HG02840 (cell line): ENCODE data around the gene PDCD11.
"Not testable (repeated sequence)": the region's sequence is repeated elsewhere in the genome, so short reads cannot be mapped to it uniquely, and the experiment has no call there.

ENCODE experiments used
- ATAC-seq: cut with Tn5 transposase; IDR thresholded peaks from one replicate; pipeline ENCODE4 v1.9.1; 2021; ENCODE audit warnings: mild to moderate bottlenecking, moderate library complexity, moderate number of reproducible peaks; ENCODE audit not compliant: unreplicated experiment, low FRiP score

PDCD11 gene, protein sequence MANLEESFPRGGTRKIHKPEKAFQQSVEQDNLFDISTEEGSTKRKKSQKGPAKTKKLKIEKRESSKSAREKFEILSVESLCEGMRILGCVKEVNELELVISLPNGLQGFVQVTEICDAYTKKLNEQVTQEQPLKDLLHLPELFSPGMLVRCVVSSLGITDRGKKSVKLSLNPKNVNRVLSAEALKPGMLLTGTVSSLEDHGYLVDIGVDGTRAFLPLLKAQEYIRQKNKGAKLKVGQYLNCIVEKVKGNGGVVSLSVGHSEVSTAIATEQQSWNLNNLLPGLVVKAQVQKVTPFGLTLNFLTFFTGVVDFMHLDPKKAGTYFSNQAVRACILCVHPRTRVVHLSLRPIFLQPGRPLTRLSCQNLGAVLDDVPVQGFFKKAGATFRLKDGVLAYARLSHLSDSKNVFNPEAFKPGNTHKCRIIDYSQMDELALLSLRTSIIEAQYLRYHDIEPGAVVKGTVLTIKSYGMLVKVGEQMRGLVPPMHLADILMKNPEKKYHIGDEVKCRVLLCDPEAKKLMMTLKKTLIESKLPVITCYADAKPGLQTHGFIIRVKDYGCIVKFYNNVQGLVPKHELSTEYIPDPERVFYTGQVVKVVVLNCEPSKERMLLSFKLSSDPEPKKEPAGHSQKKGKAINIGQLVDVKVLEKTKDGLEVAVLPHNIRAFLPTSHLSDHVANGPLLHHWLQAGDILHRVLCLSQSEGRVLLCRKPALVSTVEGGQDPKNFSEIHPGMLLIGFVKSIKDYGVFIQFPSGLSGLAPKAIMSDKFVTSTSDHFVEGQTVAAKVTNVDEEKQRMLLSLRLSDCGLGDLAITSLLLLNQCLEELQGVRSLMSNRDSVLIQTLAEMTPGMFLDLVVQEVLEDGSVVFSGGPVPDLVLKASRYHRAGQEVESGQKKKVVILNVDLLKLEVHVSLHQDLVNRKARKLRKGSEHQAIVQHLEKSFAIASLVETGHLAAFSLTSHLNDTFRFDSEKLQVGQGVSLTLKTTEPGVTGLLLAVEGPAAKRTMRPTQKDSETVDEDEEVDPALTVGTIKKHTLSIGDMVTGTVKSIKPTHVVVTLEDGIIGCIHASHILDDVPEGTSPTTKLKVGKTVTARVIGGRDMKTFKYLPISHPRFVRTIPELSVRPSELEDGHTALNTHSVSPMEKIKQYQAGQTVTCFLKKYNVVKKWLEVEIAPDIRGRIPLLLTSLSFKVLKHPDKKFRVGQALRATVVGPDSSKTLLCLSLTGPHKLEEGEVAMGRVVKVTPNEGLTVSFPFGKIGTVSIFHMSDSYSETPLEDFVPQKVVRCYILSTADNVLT (N-terminal part only)

DNA sequence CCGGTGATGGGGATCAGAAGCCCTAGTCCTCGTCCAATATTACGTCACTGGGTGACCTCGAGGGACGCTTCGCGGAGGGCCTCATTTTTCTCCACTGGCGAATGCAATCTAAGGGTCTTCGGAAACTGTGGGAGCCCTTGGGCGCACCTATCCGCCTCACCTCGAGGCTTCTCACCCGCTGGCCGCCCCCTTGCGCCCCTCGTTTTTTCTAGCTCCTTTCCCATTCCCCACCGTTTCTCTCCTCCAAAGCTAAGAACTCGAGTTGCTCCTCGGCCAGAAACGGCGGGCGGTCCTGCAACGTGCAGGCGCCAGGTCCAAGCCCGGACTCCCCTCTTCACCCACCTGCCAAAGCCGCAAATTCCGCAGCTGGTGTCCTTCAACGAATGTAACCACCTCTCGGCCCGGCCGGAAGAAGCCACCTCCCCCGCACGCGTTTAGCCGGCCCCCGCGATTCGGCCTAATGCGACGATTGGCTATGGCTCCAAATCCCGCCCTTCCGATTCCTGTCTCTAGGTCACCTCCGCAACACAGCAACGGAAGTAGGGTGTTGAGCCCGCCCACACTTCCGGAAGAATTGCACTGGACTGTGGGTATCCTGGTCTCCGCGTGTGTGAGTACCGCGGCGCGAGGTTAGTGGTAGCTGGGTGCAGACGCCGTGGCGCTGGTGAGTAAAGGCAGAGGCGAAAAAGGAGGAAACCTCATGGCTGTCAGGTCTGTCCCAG is at the start of gene PDCD11, which contains the start of gene ATP5MK:
PDCD11 (plus strand) TSS at position 560 of the 722 bp plus-strand sequence. CDS start 1,801 bp downstream, outside the sequence.
ATP5MK (minus strand) TSS at position 409 of the 722 bp plus-strand sequence. CDS start 4,018 bp downstream, outside the sequence.
- ATAC-seq: peak; percentile 98

GRCh38 chr10:103350175-103350516 is 46.3 kb upstream of the PDCD11 start:
- no peak for ATAC-seq

GRCh38 chr10:103350517-103351260 is 45.7 kb upstream of the PDCD11 start, which contains the start of gene PCGF6:
PCGF6 (minus strand) TSS chr10:103351140; CDS start chr10:103351066, 74 bp downstream.
- ATAC-seq: peak; percentile 84

DNA sequence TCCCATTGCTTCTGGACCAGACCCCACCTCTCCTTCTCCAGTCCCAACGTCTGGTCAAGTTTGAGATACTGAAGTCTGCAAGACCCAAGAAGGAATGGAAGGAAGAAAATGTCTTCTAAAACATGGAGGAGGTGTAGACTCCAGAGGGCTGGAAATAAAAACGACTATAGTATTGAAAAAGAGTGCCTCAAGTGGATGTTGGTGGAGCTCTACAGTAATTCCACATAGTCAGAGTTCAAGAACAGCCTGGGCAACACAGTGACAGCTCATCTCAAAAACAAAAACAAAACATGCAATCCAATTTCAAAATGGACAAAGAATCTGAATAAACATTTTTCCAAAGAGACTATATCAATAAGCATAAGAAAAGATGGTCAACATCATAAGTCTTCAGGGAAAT is 43.1 kb upstream of the PDCD11 start:
- ATAC-seq: no peak

DNA sequence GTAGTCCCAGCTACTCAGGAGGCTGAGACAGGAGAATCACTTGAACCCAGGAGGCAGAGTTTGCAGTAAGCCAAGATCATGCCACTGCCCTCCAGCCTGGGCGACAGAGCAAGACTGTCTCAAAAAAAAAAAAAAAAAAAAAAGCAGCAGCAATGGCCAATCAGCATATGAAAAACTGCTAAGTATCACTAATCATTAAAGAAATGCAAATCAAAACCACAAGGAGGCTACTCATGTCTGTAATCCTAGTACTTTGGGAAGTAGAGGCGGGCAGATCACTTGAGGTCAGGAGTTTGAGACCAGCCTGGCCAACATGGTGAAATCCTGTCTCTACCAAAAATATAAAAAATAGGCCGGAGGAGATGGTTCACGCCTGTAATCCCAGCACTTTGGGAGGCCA is 41.9 kb upstream of the PDCD11 start:
- ATAC-seq: not testable (repeated sequence)

GRCh38 chr10:103355906-103356599 is 40.4 kb upstream of the PDCD11 start:
- ATAC-seq: no peak

DNA sequence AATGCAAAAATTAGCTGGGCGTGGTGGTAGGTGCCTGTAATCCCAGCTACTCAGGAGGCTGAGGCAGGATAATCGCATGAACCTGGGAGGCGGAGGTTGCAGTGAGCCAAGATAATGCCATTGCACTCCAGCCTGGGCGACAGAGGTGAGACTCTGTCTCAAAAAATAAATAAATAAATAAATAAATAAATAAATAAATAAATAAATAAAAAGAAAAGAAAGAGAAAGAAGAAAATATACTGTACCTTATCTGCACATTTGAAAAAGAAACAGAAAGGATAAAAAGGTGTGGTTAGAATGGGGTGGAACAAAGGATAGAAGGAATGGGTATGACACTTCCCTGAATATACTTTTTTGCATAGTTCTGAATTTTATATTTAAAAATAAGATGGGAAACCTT is 36.9 kb upstream of the PDCD11 start:
- not testable (repeated sequence) for ATAC-seq

DNA sequence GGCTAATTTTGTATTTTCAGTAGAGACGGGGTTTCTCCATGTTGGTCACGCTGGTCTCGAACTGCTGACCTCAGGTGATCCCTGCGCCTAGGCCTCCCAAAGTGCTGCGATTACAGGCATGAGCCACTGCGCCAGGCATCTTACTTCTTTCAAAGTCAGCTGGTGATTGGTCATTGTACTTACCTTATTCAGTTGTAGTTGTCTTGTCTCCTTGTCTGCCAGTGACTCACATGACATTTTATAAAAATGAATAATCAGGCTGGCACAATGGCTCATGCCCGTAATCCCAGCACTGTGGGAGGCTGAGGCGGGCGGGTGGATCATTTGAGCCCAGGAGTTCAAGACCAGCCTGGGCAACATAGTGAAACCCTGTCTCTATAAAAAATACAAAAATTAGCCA is 35.6 kb upstream of the PDCD11 start:
- ATAC-seq: not testable (repeated sequence)

DNA sequence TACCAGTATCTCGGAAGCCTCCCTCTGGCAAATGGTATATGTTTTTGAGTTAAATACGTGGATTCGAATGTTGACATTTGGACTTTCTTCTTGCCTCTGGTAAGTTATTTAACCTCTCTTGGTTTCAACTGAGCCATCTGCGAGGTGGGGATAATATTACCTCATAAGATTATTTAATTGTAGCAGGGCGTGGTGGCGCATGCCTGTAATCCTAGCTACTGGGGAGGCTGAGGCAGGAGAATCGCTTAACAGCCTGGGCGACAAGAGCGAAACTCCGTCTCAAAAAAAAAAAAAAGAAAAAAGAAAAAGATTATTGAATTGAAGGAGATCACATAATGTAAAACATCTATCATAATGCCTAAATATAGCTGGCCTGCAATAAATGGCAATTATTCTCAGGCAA is 29.0 kb upstream of the PDCD11 start:
- no peak for ATAC-seq

GRCh38 chr10:103367782-103368518 is 28.5 kb upstream of the PDCD11 start, which contains the start of gene TAF5:
TAF5 (plus strand) TSS chr10:103367976; CDS start chr10:103367990, 14 bp downstream.
- ATAC-seq: peak; percentile 65

DNA sequence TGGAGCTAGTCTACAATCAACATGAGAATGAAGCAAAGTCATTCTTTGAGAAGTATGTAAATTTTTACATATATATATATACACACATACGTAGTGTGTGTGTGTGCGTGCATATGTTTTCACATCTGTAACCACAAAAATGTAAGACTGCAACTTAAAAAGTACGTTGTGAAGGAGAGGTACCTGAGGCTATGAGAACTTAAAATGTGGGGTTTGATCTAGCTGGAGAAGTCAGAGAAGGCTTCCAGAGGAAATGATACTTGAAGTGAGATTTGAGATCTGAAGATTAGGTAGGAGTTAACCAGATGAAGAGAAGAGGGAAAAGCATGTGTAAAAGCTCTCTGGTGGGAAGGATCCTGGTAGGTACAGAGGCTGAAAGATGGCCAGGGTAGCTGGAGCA is 22.9 kb upstream of the PDCD11 start:
- ATAC-seq: no peak

DNA sequence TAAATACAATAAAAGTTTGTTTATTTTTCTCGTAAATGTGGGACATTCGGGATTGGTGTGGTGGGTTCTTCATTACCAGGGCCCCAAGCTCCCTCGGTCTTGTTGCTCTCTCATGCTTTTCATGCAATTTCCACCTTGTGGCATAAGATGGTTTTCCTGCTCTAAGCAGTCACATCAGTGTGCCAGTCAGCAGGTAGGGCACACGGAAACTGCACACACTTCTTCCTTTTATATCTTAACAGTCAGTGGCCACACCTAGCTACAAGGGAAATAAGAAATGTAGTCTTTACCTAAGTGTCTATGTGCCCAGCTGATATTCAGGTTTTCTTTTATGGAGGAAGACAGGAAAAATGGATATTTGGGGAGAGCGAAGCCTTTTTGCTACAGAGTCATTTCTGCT is 22.2 kb upstream of the PDCD11 start:
- ATAC-seq: no peak

DNA sequence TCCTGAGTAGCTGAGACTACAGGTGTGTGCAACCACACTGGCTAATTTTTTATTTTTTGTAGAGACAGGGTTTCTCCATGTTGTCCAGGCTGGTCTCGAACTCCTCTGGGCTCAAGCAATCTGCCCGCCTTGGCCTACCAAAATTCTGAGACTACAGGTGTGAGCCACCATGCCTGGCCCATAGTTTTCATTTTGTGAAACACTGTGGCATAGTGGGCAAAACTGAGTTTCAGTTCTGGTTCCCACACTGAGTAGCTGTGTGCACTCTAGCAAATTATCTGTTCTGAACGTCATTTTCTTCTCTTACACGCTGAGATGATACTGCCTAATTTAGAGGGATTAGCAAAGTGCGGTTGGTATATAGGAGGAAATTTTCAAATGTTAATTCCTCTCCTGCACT is 13.7 kb upstream of the PDCD11 start:
- ATAC-seq: no peak

DNA sequence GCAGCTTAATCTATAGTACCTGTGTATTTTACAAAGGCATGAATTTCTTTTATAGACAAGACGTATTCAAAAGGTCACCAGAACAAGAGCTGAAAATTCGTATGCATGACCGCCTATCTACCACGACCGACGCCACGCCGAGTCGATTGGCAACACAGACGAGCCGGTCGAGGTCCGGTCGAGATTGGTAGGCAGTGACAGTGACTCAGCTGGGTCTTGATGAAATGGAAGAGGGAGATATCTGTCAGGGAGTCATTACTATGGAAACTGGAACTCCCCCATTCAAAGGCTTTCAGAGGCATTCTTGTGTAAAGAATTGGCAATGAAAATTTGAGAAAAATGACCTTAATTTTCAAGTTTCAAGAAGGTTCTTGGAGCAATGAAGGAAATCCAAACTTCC is 2.2 kb upstream of the PDCD11 start:
- no peak for ATAC-seq

DNA sequence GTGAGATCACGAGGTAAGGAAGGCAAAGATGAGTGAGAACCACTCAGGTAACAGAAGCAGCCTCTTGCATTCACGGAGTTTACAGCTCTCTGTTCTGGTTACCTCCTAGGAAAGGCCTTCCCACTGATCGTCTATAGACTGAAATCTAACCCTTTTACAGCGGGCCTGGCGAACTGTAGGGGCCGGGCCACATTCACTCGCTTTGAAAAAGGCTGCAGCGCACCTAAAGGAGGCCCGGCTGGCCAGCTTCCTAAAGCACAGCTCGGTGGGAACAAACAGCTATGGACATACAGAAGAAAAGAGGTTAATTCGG is 716 bp upstream of the PDCD11 start:
- no peak for ATAC-seq

DNA sequence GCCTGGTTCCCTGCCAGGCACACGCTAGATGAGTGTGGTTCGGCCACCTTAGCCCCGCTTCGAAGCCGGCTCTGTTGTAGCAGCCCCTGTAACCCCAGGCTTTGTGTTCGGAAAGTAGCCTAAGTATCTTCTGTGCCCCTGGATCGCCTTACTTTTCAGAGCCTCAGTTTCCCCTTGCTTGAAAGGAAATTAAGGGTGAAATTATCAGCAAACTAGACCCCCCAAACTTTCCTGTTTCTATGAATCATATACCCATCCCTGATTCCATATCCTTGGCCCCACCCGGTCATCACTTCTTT is 312 bp downstream of the PDCD11 start:
- no peak for ATAC-seq

GRCh38 chr10:103397191-103397825 is 882 bp downstream of the PDCD11 start:
- no peak for ATAC-seq

DNA sequence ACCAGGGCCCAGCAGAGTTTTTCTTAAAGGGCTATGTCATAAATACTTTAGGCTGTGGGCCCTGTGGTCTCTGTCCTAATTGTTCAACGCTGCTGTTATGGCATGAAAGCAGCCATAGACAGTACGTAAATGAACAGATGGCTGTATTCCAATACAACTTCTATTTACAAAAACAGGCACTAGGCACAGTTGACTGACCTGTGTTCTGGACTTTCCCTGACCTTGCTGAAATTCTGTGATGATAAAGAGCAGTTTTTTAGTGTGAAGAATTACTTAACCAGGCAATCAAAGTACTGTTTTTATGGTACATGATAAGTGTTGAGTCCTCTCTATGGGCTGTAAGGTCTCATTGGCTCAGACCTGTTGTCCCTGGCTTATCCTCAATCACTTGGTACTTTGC is 17.1 kb downstream of the PDCD11 start:
- no peak for ATAC-seq
